Measurements from ENCODE around the gene PPIF.

Gene PPIF

GRCh38 chr10:79347226-79347893, at the start of gene PPIF:
PPIF (plus strand) TSS chr10:79347469; CDS start chr10:79347549, 80 bp downstream.
- DNase-seq (ENCODE audit: low read depth): peak; percentile 51

- DNase-seq (ENCODE audit: low read depth): peak; percentile 92
These were observed 48.6 kb upstream of the PPIF start for GRCh38 chr10:79298403-79299244.

GRCh38 chr10:79299397-79300241, 47.6 kb upstream of the PPIF start:
- DNase-seq (ENCODE audit: low read depth): peak; percentile 48

- DNase-seq (ENCODE audit: low read depth): no peak
These were observed 46.6 kb upstream of the PPIF start for GRCh38 chr10:79300711-79301110.

- DNase-seq (ENCODE audit: low read depth): no peak
These were observed 45.3 kb upstream of the PPIF start for GRCh38 chr10:79301754-79302530.

- no peak for DNase-seq (ENCODE audit: low read depth)
These were observed 43.4 kb upstream of the PPIF start for GRCh38 chr10:79303631-79304478.

GRCh38 chr10:79304479-79305087, 42.7 kb upstream of the PPIF start:
- DNase-seq (ENCODE audit: low read depth): no peak

GRCh38 chr10:79305515-79305914, 41.8 kb upstream of the PPIF start:
- DNase-seq (ENCODE audit: low read depth): no peak

- DNase-seq (ENCODE audit: low read depth): no peak
These were observed 41.3 kb upstream of the PPIF start for GRCh38 chr10:79305988-79306387.

- DNase-seq (ENCODE audit: low read depth): no peak
These were observed 40.5 kb upstream of the PPIF start for GRCh38 chr10:79306644-79307220.

GRCh38 chr10:79308016-79308415, 39.3 kb upstream of the PPIF start:
- DNase-seq (ENCODE audit: low read depth): no peak

GRCh38 chr10:79308969-79309665, 38.2 kb upstream of the PPIF start:
- DNase-seq (ENCODE audit: low read depth): no peak

GRCh38 chr10:79310200-79310865, 36.9 kb upstream of the PPIF start:
- DNase-seq (ENCODE audit: low read depth): no peak

- DNase-seq (ENCODE audit: low read depth): no peak
These were observed 36.2 kb upstream of the PPIF start for GRCh38 chr10:79310911-79311573.

GRCh38 chr10:79311581-79312407, 35.5 kb upstream of the PPIF start:
- no peak for DNase-seq (ENCODE audit: low read depth)

GRCh38 chr10:79312601-79313187, 34.6 kb upstream of the PPIF start:
- DNase-seq (ENCODE audit: low read depth): no peak

GRCh38 chr10:79313320-79313719, 33.9 kb upstream of the PPIF start:
- DNase-seq (ENCODE audit: low read depth): no peak

All from non-pigmented ciliary epithelial cell (primary cell).